ENCODE data around the gene AMOTL1.
"Not testable (repeated sequence)": the region's sequence is repeated elsewhere in the genome, so short reads cannot be mapped to it uniquely, and the experiment has no call there.

AMOTL1 gene

GRCh38 chr11:94809251-94809650 is 41.1 kb downstream of the AMOTL1 start:
- Histone ChIP-seq H3K27ac (no peak overlapping the region), H3K4me3 (no peak overlapping the region)

GRCh38 chr11:94812724-94813720 is 44.9 kb downstream of the AMOTL1 start:
- H3K27ac ChIP-seq = not testable (repeated sequence)

GRCh38 chr11:94814272-94814976 is 46.3 kb downstream of the AMOTL1 start:
- Histone ChIP-seq H3K27ac (no peak overlapping the region), H3K4me3 (no peak overlapping the region)

More at GRCh38 chr11:94812724-94813720, 44.9 kb downstream of the AMOTL1 start:
- H3K4me3 ChIP-seq = not testable (repeated sequence)

- no peak overlapping the region for H3K27ac ChIP-seq
- no peak overlapping the region for H3K4me3 ChIP-seq
Observed at GRCh38 chr11:94815705-94816344, 47.7 kb downstream of the AMOTL1 start.

- Histone ChIP-seq H3K4me3 (no peak overlapping the region), H3K27ac (no peak overlapping the region)
Observed at GRCh38 chr11:94820480-94820879, 52.3 kb downstream of the AMOTL1 start.

- Histone ChIP-seq H3K4me3 (no peak overlapping the region), H3K27ac (no peak overlapping the region)
Observed at GRCh38 chr11:94821439-94821838, 53.3 kb downstream of the AMOTL1 start.

- Histone ChIP-seq H3K4me3 (no peak overlapping the region), H3K27ac (peak overlapping the region in 4 of 21 experiments; percentile 11 to 43 (median 38))
Observed at GRCh38 chr11:94822080-94822479, 53.9 kb downstream of the AMOTL1 start.

GRCh38 chr11:94823102-94823732 is 55.1 kb downstream of the AMOTL1 start:
- no peak overlapping the region for H3K4me3 ChIP-seq
- peak overlapping the region in 4 of 21 experiments; percentile 21 to 65 (median 40) for H3K27ac ChIP-seq

GRCh38 chr11:94825031-94825430 is 56.9 kb downstream of the AMOTL1 start:
- peak overlapping the region in 2 of 21 experiments; percentile 13 to 15 for H3K27ac ChIP-seq

GRCh38 chr11:94825481-94825880 is 57.3 kb downstream of the AMOTL1 start:
- Histone ChIP-seq H3K4me3 (no peak overlapping the region), H3K27ac (peak overlapping the region in 1 of 21 experiments; percentile 13)

More at GRCh38 chr11:94825031-94825430, 56.9 kb downstream of the AMOTL1 start:
- H3K4me3 ChIP-seq = no peak overlapping the region

GRCh38 chr11:94826415-94826814 is 58.3 kb downstream of the AMOTL1 start:
- Histone ChIP-seq H3K27ac (no peak overlapping the region), H3K4me3 (no peak overlapping the region)

- Histone ChIP-seq H3K4me3 (no peak overlapping the region), H3K27ac (no peak overlapping the region)
Observed at GRCh38 chr11:94828088-94828487, 59.9 kb downstream of the AMOTL1 start.

GRCh38 chr11:94830722-94831510 is 62.8 kb downstream of the AMOTL1 start:
- H3K27ac ChIP-seq = peak overlapping the region in 1 of 21 experiments; percentile 11
- H3K4me3 ChIP-seq = no peak overlapping the region

- Histone ChIP-seq H3K27ac (peak overlapping the region in 1 of 21 experiments; percentile 11), H3K4me3 (no peak overlapping the region)
Observed at GRCh38 chr11:94831529-94831928, 63.4 kb downstream of the AMOTL1 start.

GRCh38 chr11:94832604-94833235 is 64.6 kb downstream of the AMOTL1 start:
- H3K4me3 ChIP-seq = no peak overlapping the region
- H3K27ac ChIP-seq = no peak overlapping the region

GRCh38 chr11:94834911-94835593 is 66.9 kb downstream of the AMOTL1 start:
- no peak overlapping the region for H3K4me3 ChIP-seq
- H3K27ac ChIP-seq = peak overlapping the region in 2 of 21 experiments; percentile 4 to 45

- no peak overlapping the region for H3K27ac ChIP-seq
- no peak overlapping the region for H3K4me3 ChIP-seq
Observed at GRCh38 chr11:94835594-94835927, 67.4 kb downstream of the AMOTL1 start.

GRCh38 chr11:94837317-94837716 is 69.2 kb downstream of the AMOTL1 start:
- H3K4me3 ChIP-seq = no peak overlapping the region
- peak overlapping the region in 2 of 21 experiments; percentile 43 to 44 for H3K27ac ChIP-seq

Data from skin epidermis (tissue), 12 donors.